ENCODE measurements around the gene HAPLN2.
A peak's percentile ranks its signal among the peaks of the same experiment; 100 is the strongest.

The HAPLN2 gene

DNA sequence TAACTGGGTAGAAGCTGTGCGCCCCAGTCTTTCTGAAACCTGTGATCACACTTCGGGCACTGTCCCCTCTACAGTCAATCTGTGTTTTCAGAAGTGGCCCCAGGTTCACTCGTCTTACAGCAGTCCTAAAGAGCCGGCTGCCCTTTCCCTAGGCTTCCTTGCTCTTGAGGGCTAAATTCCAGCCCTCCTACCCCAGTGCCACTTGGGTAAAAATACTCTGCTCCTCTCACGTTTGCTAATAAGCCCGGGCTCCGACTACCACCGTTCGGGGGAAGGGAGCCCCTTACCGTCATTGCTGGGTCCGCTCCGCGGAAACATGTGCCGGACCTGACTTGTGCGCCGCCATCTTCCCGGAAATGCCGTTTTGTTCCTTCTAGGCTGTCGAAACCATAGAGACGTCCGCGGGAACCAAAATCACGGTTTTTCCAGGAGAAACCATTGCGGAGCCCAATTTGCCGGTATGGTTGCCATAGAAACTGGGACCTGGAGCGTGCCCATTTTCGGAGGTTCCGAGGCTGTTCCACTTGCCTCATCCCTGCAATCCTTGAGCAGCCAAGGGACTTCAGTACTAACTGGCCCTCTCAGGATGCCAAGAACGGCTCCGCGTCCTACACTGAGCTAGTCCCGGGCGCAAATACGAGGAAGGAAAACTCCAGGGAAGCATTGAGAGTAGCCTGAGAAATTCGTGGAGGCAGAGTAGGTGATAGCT is 17.9 kb upstream of the HAPLN2 start, which contains the start of gene GPATCH4 (continued):
- TF ChIP-seq, protein P1, sequence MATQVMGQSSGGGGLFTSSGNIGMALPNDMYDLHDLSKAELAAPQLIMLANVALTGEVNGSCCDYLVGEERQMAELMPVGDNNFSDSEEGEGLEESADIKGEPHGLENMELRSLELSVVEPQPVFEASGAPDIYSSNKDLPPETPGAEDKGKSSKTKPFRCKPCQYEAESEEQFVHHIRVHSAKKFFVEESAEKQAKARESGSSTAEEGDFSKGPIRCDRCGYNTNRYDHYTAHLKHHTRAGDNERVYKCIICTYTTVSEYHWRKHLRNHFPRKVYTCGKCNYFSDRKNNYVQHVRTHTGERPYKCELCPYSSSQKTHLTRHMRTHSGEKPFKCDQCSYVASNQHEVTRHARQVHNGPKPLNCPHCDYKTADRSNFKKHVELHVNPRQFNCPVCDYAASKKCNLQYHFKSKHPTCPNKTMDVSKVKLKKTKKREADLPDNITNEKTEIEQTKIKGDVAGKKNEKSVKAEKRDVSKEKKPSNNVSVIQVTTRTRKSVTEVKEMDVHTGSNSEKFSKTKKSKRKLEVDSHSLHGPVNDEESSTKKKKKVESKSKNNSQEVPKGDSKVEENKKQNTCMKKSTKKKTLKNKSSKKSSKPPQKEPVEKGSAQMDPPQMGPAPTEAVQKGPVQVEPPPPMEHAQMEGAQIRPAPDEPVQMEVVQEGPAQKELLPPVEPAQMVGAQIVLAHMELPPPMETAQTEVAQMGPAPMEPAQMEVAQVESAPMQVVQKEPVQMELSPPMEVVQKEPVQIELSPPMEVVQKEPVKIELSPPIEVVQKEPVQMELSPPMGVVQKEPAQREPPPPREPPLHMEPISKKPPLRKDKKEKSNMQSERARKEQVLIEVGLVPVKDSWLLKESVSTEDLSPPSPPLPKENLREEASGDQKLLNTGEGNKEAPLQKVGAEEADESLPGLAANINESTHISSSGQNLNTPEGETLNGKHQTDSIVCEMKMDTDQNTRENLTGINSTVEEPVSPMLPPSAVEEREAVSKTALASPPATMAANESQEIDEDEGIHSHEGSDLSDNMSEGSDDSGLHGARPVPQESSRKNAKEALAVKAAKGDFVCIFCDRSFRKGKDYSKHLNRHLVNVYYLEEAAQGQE (tag by site-specific recombination; IDR thresholded peaks at IDR 0.05) = peak; percentile 25; the same call in 1 of the 2 replicates
- TF ChIP-seq, protein P2, sequence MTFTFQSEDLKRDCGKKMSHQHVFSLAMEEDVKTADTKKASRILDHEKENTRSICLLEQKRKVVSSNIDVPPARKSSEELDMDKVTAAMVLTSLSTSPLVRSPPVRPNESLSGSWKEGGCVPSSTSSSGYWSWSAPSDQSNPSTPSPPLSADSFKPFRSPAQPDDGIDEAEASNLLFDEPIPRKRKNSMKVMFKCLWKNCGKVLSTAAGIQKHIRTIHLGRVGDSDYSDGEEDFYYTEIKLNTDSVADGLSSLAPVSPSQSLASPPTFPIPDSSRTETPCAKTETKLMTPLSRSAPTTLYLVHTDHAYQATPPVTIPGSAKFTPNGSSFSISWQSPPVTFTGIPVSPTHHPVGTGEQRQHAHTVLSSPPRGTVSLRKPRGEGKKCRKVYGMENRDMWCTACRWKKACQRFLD (tag by site-specific recombination; IDR thresholded peaks at IDR 0.05) = no peak
- TF ChIP-seq ZNF514 (tag by site-specific recombination; IDR thresholded peaks at IDR 0.05) = no peak
- no peak for TF ChIP-seq ZNF610 (tag by site-specific recombination; IDR thresholded peaks at IDR 0.05; ENCODE audit: borderline replicate concordance)
- no peak for TF ChIP-seq ZNF157 (tag by site-specific recombination; IDR thresholded peaks at IDR 0.05)
- TF ChIP-seq, protein P3, sequence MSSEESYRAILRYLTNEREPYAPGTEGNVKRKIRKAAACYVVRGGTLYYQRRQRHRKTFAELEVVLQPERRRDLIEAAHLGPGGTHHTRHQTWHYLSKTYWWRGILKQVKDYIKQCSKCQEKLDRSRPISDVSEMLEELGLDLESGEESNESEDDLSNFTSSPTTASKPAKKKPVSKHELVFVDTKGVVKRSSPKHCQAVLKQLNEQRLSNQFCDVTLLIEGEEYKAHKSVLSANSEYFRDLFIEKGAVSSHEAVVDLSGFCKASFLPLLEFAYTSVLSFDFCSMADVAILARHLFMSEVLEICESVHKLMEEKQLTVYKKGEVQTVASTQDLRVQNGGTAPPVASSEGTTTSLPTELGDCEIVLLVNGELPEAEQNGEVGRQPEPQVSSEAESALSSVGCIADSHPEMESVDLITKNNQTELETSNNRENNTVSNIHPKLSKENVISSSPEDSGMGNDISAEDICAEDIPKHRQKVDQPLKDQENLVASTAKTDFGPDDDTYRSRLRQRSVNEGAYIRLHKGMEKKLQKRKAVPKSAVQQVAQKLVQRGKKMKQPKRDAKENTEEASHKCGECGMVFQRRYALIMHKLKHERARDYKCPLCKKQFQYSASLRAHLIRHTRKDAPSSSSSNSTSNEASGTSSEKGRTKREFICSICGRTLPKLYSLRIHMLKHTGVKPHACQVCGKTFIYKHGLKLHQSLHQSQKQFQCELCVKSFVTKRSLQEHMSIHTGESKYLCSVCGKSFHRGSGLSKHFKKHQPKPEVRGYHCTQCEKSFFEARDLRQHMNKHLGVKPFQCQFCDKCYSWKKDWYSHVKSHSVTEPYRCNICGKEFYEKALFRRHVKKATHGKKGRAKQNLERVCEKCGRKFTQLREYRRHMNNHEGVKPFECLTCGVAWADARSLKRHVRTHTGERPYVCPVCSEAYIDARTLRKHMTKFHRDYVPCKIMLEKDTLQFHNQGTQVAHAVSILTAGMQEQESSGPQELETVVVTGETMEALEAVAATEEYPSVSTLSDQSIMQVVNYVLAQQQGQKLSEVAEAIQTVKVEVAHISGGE (tag by site-specific recombination; conservative IDR thresholded peaks at IDR 0.05; ENCODE audit: low read depth) = peak; percentile 93
- peak; percentile 60; the same call in 1 of the 2 replicates for TF ChIP-seq ZNF394 (tag by site-specific recombination; IDR thresholded peaks at IDR 0.05; ENCODE audit: borderline replicate concordance)
- no peak for TF ChIP-seq ZNF354C (tag by site-specific recombination; IDR thresholded peaks at IDR 0.05; ENCODE audit: borderline replicate concordance, low read depth)
- no peak for TF ChIP-seq ZFP41 (tag by site-specific recombination; IDR thresholded peaks at IDR 0.05; ENCODE audit: borderline replicate concordance)
- TF ChIP-seq ZNF174 (tag by site-specific recombination; IDR thresholded peaks at IDR 0.05) = no peak
- TF ChIP-seq ZNF211 (tag by site-specific recombination; IDR thresholded peaks at IDR 0.05; ENCODE audit: low read depth) = no peak
- TF ChIP-seq ZNF223 (tag by site-specific recombination; IDR thresholded peaks at IDR 0.05) = no peak
- no peak for TF ChIP-seq ZNF311 (tag by site-specific recombination; IDR thresholded peaks at IDR 0.05; ENCODE audit: borderline replicate concordance)
- TF ChIP-seq ZNF561 (tag by site-specific recombination; IDR thresholded peaks at IDR 0.05; ENCODE audit: borderline replicate concordance) = peak; percentile 71; the same call in 1 of the 2 replicates
- TF ChIP-seq, protein P4, sequence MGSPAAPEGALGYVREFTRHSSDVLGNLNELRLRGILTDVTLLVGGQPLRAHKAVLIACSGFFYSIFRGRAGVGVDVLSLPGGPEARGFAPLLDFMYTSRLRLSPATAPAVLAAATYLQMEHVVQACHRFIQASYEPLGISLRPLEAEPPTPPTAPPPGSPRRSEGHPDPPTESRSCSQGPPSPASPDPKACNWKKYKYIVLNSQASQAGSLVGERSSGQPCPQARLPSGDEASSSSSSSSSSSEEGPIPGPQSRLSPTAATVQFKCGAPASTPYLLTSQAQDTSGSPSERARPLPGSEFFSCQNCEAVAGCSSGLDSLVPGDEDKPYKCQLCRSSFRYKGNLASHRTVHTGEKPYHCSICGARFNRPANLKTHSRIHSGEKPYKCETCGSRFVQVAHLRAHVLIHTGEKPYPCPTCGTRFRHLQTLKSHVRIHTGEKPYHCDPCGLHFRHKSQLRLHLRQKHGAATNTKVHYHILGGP (tag by site-specific recombination; IDR thresholded peaks at IDR 0.05) = no peak
- TF ChIP-seq ZNF571 (tag by site-specific recombination; IDR thresholded peaks at IDR 0.05) = no peak
- peak; percentile 95 for TF ChIP-seq YY1 (tag by site-specific recombination; IDR thresholded peaks at IDR 0.05)
- TF ChIP-seq ZNF768 (tag by site-specific recombination; IDR thresholded peaks at IDR 0.05) = no peak
- TF ChIP-seq, protein P5, sequence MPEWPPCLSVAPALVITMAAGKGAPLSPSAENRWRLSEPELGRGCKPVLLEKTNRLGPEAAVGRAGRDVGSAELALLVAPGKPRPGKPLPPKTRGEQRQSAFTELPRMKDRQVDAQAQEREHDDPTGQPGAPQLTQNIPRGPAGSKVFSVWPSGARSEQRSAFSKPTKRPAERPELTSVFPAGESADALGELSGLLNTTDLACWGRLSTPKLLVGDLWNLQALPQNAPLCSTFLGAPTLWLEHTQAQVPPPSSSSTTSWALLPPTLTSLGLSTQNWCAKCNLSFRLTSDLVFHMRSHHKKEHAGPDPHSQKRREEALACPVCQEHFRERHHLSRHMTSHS (tag by site-specific recombination; IDR thresholded peaks at IDR 0.05) = no peak
- TF ChIP-seq YY2 (tag by site-specific recombination; IDR thresholded peaks at IDR 0.05) = peak; percentile 96
- TF ChIP-seq, protein P6, sequence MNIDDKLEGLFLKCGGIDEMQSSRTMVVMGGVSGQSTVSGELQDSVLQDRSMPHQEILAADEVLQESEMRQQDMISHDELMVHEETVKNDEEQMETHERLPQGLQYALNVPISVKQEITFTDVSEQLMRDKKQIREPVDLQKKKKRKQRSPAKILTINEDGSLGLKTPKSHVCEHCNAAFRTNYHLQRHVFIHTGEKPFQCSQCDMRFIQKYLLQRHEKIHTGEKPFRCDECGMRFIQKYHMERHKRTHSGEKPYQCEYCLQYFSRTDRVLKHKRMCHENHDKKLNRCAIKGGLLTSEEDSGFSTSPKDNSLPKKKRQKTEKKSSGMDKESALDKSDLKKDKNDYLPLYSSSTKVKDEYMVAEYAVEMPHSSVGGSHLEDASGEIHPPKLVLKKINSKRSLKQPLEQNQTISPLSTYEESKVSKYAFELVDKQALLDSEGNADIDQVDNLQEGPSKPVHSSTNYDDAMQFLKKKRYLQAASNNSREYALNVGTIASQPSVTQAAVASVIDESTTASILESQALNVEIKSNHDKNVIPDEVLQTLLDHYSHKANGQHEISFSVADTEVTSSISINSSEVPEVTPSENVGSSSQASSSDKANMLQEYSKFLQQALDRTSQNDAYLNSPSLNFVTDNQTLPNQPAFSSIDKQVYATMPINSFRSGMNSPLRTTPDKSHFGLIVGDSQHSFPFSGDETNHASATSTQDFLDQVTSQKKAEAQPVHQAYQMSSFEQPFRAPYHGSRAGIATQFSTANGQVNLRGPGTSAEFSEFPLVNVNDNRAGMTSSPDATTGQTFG (tag by site-specific recombination; IDR thresholded peaks at IDR 0.05; ENCODE audit: borderline replicate concordance) = no peak
- no peak for TF ChIP-seq ZNF830 (tag by site-specific recombination; IDR thresholded peaks at IDR 0.05; ENCODE audit: low read depth)
- no peak for TF ChIP-seq ZNF530 (tag by site-specific recombination; IDR thresholded peaks at IDR 0.05; ENCODE audit: low read depth)
- no peak for TF ChIP-seq ZNF416 (tag by site-specific recombination; IDR thresholded peaks at IDR 0.05)
- no peak for TF ChIP-seq KLF9 (tag by site-specific recombination; IDR thresholded peaks at IDR 0.05; ENCODE audit: low read depth)
- TF ChIP-seq ZNF426 (tag by site-specific recombination; IDR thresholded peaks at IDR 0.05) = no peak
